GM18520 (cell line): ENCODE data around the gene SOWAHD.

ENCODE experiments used
- ATAC-seq: cut with Tn5 transposase; IDR thresholded peaks from one replicate; pipeline ENCODE4 v1.9.1; 2021; ENCODE audit not compliant: unreplicated experiment

The SOWAHD gene

GRCh38 chrX:119809185-119809666 is 50.8 kb downstream of the SOWAHD start:
- no peak for ATAC-seq
